NCI-H146 treated with DMSO at 0.1 percent for 48 hours (cell line): Measurements from ENCODE around the gene ZSWIM6.

Experiments used
- DNase-seq: peaks from one replicate; lab custom pipeline; 2025; ENCODE audit not compliant: unreplicated experiment; lab: John Stamatoyannopoulos, UW

ZSWIM6 gene

GRCh38 chr5:61431923-61432620 lies 100.0 kb downstream of the ZSWIM6 start:
- no peak for DNase-seq

- DNase-seq: no peak
These were observed 103.3 kb downstream of the ZSWIM6 start for GRCh38 chr5:61435368-61435767.

- DNase-seq: no peak
These were observed 106.4 kb downstream of the ZSWIM6 start for GRCh38 chr5:61438298-61438970.

- DNase-seq: no peak
These were observed 108.0 kb downstream of the ZSWIM6 start for GRCh38 chr5:61440086-61440485.

GRCh38 chr5:61440596-61440995 lies 108.5 kb downstream of the ZSWIM6 start:
- DNase-seq: no peak

GRCh38 chr5:61441742-61442141 lies 109.7 kb downstream of the ZSWIM6 start:
- no peak for DNase-seq

- no peak for DNase-seq
These were observed 115.9 kb downstream of the ZSWIM6 start for GRCh38 chr5:61447780-61448495.

GRCh38 chr5:61449804-61450492 lies 117.9 kb downstream of the ZSWIM6 start:
- DNase-seq: no peak

- DNase-seq: peak; percentile 8
These were observed 118.6 kb downstream of the ZSWIM6 start for GRCh38 chr5:61450493-61451279.

GRCh38 chr5:61455179-61456006 lies 123.3 kb downstream of the ZSWIM6 start:
- DNase-seq: no peak

GRCh38 chr5:61460471-61460870 lies 128.4 kb downstream of the ZSWIM6 start:
- DNase-seq: no peak

- DNase-seq: peak; percentile 32
These were observed 129.4 kb downstream of the ZSWIM6 start for GRCh38 chr5:61461417-61461816.

GRCh38 chr5:61461926-61462325 lies 129.9 kb downstream of the ZSWIM6 start:
- DNase-seq: no peak

GRCh38 chr5:61463596-61463995 lies 131.5 kb downstream of the ZSWIM6 start:
- no peak for DNase-seq

- DNase-seq: no peak
These were observed 132.5 kb downstream of the ZSWIM6 start for GRCh38 chr5:61464512-61464911.

- no peak for DNase-seq
These were observed 133.0 kb downstream of the ZSWIM6 start for GRCh38 chr5:61465066-61465465.

GRCh38 chr5:61465496-61465895 lies 133.4 kb downstream of the ZSWIM6 start:
- DNase-seq: no peak

GRCh38 chr5:61466017-61466416 lies 134.0 kb downstream of the ZSWIM6 start:
- DNase-seq: no peak

- DNase-seq: no peak
These were observed 135.9 kb downstream of the ZSWIM6 start for GRCh38 chr5:61467766-61468482.
